HG02981 (cell line): ENCODE data around the gene SLCO3A1.
"Not testable (repeated sequence)": the region's sequence is repeated elsewhere in the genome, so short reads cannot be mapped to it uniquely, and the experiment has no call there.

Experiments
- ATAC-seq: cut with Tn5 transposase; IDR thresholded peaks from one replicate; pipeline ENCODE4 v1.9.1; 2021; ENCODE audit warnings: mild to moderate bottlenecking, moderate library complexity; ENCODE audit not compliant: unreplicated experiment

The SLCO3A1 gene

GRCh38 chr15:92184142-92184541 is 330.6 kb downstream of the SLCO3A1 start:
- no peak for ATAC-seq

- no peak for ATAC-seq
These were observed 331.2 kb downstream of the SLCO3A1 start for GRCh38 chr15:92184679-92185230.

DNA sequence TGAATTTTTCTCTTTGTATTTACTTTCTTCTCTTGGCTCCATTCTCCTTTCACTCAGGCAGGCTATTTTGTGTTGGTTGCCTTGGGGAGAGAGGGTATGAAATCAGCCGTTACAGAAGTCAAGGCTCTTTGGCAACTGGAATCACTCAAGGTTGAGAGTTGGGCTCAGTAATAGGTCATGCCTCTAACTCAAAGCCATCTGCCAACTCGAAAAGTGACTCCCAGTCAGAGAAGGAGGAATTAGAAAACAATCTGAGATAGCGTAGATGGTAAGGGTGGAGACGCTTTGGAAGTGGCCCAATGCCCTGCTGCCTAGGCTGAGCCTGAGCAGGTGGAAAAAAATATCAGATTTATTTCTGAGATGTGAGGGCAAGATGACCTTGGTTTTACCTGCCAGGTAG is 334.5 kb downstream of the SLCO3A1 start:
- no peak for ATAC-seq

DNA sequence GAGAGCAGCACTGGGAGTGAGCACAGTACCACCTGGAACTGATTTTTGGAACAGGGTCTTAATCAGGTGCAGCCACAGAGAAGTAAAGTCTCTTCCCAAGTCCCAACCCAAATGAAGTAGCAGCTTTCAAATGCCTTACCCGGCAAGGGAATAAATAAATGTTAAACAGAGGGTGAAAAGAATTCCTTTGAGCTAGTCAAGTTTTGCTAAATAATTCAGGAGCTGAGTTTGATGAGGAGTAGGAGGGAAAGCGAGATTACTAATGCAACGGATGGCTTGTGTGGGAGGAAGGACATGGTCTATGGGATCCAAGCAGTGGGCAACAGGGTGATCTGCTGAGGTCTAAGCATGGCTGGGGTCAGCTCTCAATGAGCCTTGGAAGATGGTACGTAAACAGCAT is 335.7 kb downstream of the SLCO3A1 start:
- no peak for ATAC-seq

GRCh38 chr15:92195241-92195640 is 341.7 kb downstream of the SLCO3A1 start:
- no peak for ATAC-seq

- ATAC-seq: no peak
These were observed 342.8 kb downstream of the SLCO3A1 start for GRCh38 chr15:92196342-92196741.

- no peak for ATAC-seq
These were observed 344.2 kb downstream of the SLCO3A1 start for GRCh38 chr15:92197746-92198145.

- ATAC-seq: no peak
These were observed 347.4 kb downstream of the SLCO3A1 start for GRCh38 chr15:92200891-92201290.

GRCh38 chr15:92205255-92205739 is 351.8 kb downstream of the SLCO3A1 start:
- no peak for ATAC-seq

DNA sequence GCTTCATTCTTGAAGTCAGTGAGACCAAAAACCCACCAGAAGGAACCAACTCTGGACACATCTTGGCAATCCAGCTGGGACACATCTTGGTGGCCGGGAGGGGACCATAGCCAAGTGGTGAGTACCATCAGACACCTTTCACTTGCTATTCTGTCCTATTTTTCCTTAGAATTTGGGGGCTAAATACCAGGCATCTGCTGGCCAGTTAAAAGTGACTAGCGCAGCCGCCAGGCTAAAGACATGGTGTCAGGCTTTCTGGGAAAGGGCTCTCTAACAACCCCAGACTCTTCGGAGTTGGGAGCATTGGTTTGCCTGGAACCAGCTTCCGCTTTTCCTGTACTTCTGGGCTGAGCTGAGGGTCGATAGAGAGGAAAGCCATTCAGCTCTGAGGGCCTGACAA is 354.1 kb downstream of the SLCO3A1 start:
- ATAC-seq: not testable (repeated sequence)
